HEK293 (cell line): Measurements from ENCODE around the gene LRP1.

ENCODE experiments used
- BCL11A ChIP-seq: fragments of 450-650 bp; formaldehyde crosslinking; IDR thresholded peaks from 2 replicates; pipeline ENCODE4 v1.5.1; 2016; ENCODE audit warnings: low read depth, missing biosample characterization, missing genetic modification characterization
- GLIS1 ChIP-seq: fragments of 450-650 bp; formaldehyde crosslinking; IDR thresholded peaks from 2 replicates; pipeline ENCODE4 v1.5.1; 2016; ENCODE audit warnings: missing biosample characterization, missing genetic modification characterization
- KLF10 ChIP-seq: fragments of 450-650 bp; IDR thresholded peaks from 2 replicates; pipeline ENCODE4 v1.5.1; 2018; ENCODE audit warnings: missing biosample characterization, mild to moderate bottlenecking, missing genetic modification characterization
- KLF17 ChIP-seq: fragments of 450-650 bp; formaldehyde crosslinking; IDR thresholded peaks from 2 replicates; pipeline ENCODE4 v1.5.1; 2016; ENCODE audit warnings: missing biosample characterization, missing genetic modification characterization
- PRDM2 ChIP-seq: fragments of 450-650 bp; formaldehyde crosslinking; IDR thresholded peaks from 2 replicates; pipeline ENCODE4 v1.5.1; 2016; ENCODE audit warnings: missing biosample characterization, missing genetic modification characterization, borderline replicate concordance
- ZBTB10 ChIP-seq: fragments of 450-650 bp; formaldehyde crosslinking; IDR thresholded peaks from 2 replicates; pipeline ENCODE4 v1.5.1; 2016; ENCODE audit warnings: missing biosample characterization, missing genetic modification characterization
- ZBTB20 ChIP-seq: fragments of 450-650 bp; formaldehyde crosslinking; IDR thresholded peaks from 2 replicates; pipeline ENCODE4 v1.5.1; 2016; ENCODE audit warnings: missing biosample characterization, missing genetic modification characterization
- ZBTB7A ChIP-seq: fragments of 450-650 bp; formaldehyde crosslinking; IDR thresholded peaks from 2 replicates; pipeline ENCODE4 v1.5.1; 2016; ENCODE audit warnings: low read depth, missing biosample characterization, missing genetic modification characterization
- ZEB2 ChIP-seq: fragments of 450-650 bp; formaldehyde crosslinking; IDR thresholded peaks from 2 replicates; pipeline ENCODE4 v1.5.1; 2016; ENCODE audit warnings: missing biosample characterization, missing genetic modification characterization
- ZFP69B ChIP-seq: fragments of 450-650 bp; formaldehyde crosslinking; IDR thresholded peaks from 2 replicates; pipeline ENCODE4 v1.5.1; 2016; ENCODE audit warnings: missing biosample characterization, missing genetic modification characterization
- ZIC2 ChIP-seq: fragments of 450-650 bp; formaldehyde crosslinking; IDR thresholded peaks from 2 replicates; pipeline ENCODE4 v1.5.1; 2016; ENCODE audit warnings: missing biosample characterization, missing genetic modification characterization
- ZNF561 ChIP-seq: fragments of 450-650 bp; IDR thresholded peaks from 2 replicates; pipeline ENCODE4 v1.5.1; 2018; ENCODE audit warnings: missing biosample characterization, missing genetic modification characterization, borderline replicate concordance
- ZNF596 ChIP-seq: fragments of 450-650 bp; IDR thresholded peaks from 2 replicates; pipeline ENCODE4 v1.5.0; 2018; ENCODE audit warnings: missing biosample characterization, mild to moderate bottlenecking, missing genetic modification characterization, moderate library complexity
- ZNF600 ChIP-seq: fragments of 450-650 bp; formaldehyde crosslinking; IDR thresholded peaks from 2 replicates; pipeline ENCODE4 v1.5.1; 2016; ENCODE audit warnings: missing biosample characterization, missing genetic modification characterization
- ZNF658 ChIP-seq: fragments of 450-650 bp; formaldehyde crosslinking; IDR thresholded peaks from 2 replicates; pipeline ENCODE4; 2016; ENCODE audit warnings: missing biosample characterization, missing genetic modification characterization
- ZNF777 ChIP-seq: fragments of 450-650 bp; formaldehyde crosslinking; IDR thresholded peaks from 2 replicates; pipeline ENCODE4 v1.5.1; 2017; ENCODE audit warnings: missing biosample characterization, missing genetic modification characterization, borderline replicate concordance

Gene LRP1

GRCh38 chr12:57216014-57216911 lies 88.0 kb downstream of the LRP1 start, which contains the start of gene NXPH4 (continued):
- TF ChIP-seq ZBTB10 (tag by site-specific recombination) (peak; percentile 52), GLIS1 (tag by site-specific recombination) (peak; percentile 94), ZNF777 (tag by site-specific recombination) (peak; percentile 61; the same call in 1 of the 2 replicates), ZBTB20 (tag by site-specific recombination) (peak; percentile 41; the same call in 1 of the 2 replicates), ZFP69B (tag by site-specific recombination) (no peak), ZEB2 (peak; percentile 86; the same call in 1 of the 2 replicates), ZNF561 (tag by site-specific recombination) (peak; percentile 44; the same call in 1 of the 2 replicates), ZNF596 (tag by site-specific recombination) (no peak), PRDM2 (tag by site-specific recombination) (no peak), KLF17 (tag by site-specific recombination) (peak; percentile 73), ZBTB7A (tag by site-specific recombination) (peak; percentile 52; the same call in 1 of the 2 replicates), ZIC2 (peak; percentile 80), BCL11A (tag by site-specific recombination) (peak; percentile 78), ZNF600 (tag by site-specific recombination) (peak; percentile 70; the same call in 1 of the 2 replicates), KLF10 (tag by site-specific recombination) (peak; percentile 93), ZNF658 (tag by site-specific recombination) (no peak)
